SK-N-SH treated with all-trans-retinoic acid at 6 μM for 48 hours (cell line): ENCODE results near the gene TWF2.

ENCODE experiments used
- ATAC-seq: fragments of 200-7000 bp; cut with Tn5 transposase; 3 replicates; pipeline ENCODE4 v1.9.1; 2020; ENCODE audit warnings: mild to moderate bottlenecking, moderate library complexity
- ARNTL ChIP-seq: fragments of 450-650 bp; formaldehyde crosslinking; IDR thresholded peaks from 2 replicates; pipeline ENCODE4 v1.5.0; 2020; ENCODE audit warnings: low read depth, mild to moderate bottlenecking, moderate library complexity, borderline replicate concordance
- BACH2 ChIP-seq: fragments of 250-450 bp; sonication (Bioruptor Pico); IDR thresholded peaks from 2 replicates; pipeline ENCODE4 v1.9.0; 2021; ENCODE audit warnings: mild to moderate bottlenecking, borderline replicate concordance
- CREB5 ChIP-seq: fragments of 250-450 bp; sonication (Bioruptor Pico); IDR thresholded peaks from 2 replicates; pipeline ENCODE4 v1.5.1; 2020; ENCODE audit warnings: low read depth, mild to moderate bottlenecking, moderate library complexity
- CSDC2 ChIP-seq: fragments of 250-450 bp; sonication (Bioruptor Pico); IDR thresholded peaks from 2 replicates; pipeline ENCODE4 v1.5.0; 2020; ENCODE audit warnings: mild to moderate bottlenecking, moderate library complexity
- CSRNP3 ChIP-seq: fragments of 250-450 bp; sonication (Bioruptor Pico); IDR thresholded peaks from 2 replicates; pipeline ENCODE4 v1.5.1; 2021; ENCODE audit warnings: mild to moderate bottlenecking, moderate library complexity
- ESRRG ChIP-seq: fragments of 250-450 bp; sonication (Bioruptor Pico); IDR thresholded peaks from 2 replicates; pipeline ENCODE4 v1.6.1; 2021; ENCODE audit warnings: mild to moderate bottlenecking
- GLIS3 ChIP-seq: fragments of 250-450 bp; sonication (Bioruptor Pico); IDR thresholded peaks from 2 replicates; pipeline ENCODE4 v1.5.0; 2020; ENCODE audit warnings: mild to moderate bottlenecking, moderate library complexity
- ISL1 ChIP-seq: fragments of 250-450 bp; sonication (Bioruptor Pico); IDR thresholded peaks from 2 replicates; pipeline ENCODE4 v2.1.2; 2022; ENCODE audit warnings: mild to moderate bottlenecking, moderate library complexity
- OSR1 ChIP-seq: fragments of 250-450 bp; sonication (Bioruptor Pico); IDR thresholded peaks from 2 replicates; pipeline ENCODE4 v1.8.0; 2022; ENCODE audit warnings: moderate library complexity, mild to moderate bottlenecking, inconsistent platforms
- PATZ1 ChIP-seq: fragments of 250-450 bp; sonication (Bioruptor Pico); IDR thresholded peaks from 2 replicates; pipeline ENCODE4 v1.8.0; 2020; ENCODE audit warnings: mild to moderate bottlenecking, moderate library complexity, borderline replicate concordance
- POU6F1 ChIP-seq: fragments of 250-450 bp; sonication (Bioruptor Pico); IDR thresholded peaks from 2 replicates; pipeline ENCODE4 v1.8.0; 2021; ENCODE audit warnings: low read depth, mild to moderate bottlenecking, moderate library complexity, borderline replicate concordance
- PPARA ChIP-seq: fragments of 250-450 bp; sonication (Bioruptor Pico); IDR thresholded peaks from 2 replicates; pipeline ENCODE4 v1.5.0; 2020; ENCODE audit warnings: mild to moderate bottlenecking, borderline replicate concordance
- RARB ChIP-seq: fragments of 250-450 bp; sonication (Bioruptor Pico); IDR thresholded peaks from 2 replicates; pipeline ENCODE4 v1.8.0; 2021; ENCODE audit warnings: mild to moderate bottlenecking, moderate library complexity
- SNAI2 ChIP-seq: fragments of 250-450 bp; sonication (Bioruptor Pico); IDR thresholded peaks from 2 replicates; pipeline ENCODE4 v1.5.0; 2020; ENCODE audit warnings: mild to moderate bottlenecking, moderate library complexity
- TCF4 ChIP-seq: fragments of 250-450 bp; sonication (Bioruptor Pico); IDR thresholded peaks from 2 replicates; pipeline ENCODE4 v1.8.0; 2021; ENCODE audit warnings: mild to moderate bottlenecking, moderate library complexity, borderline replicate concordance
- TOX ChIP-seq: fragments of 250-450 bp; sonication (Bioruptor Pico); IDR thresholded peaks from 2 replicates; pipeline ENCODE4 v1.8.0; 2021; ENCODE audit warnings: mild to moderate bottlenecking, moderate library complexity, borderline replicate concordance
- TSHZ2 ChIP-seq: fragments of 250-450 bp; sonication (Bioruptor Pico); IDR thresholded peaks from 2 replicates; pipeline ENCODE4 v1.5.0; 2020; ENCODE audit warnings: mild to moderate bottlenecking, moderate library complexity
- ZC3H10 ChIP-seq: fragments of 250-450 bp; sonication (Bioruptor Pico); IDR thresholded peaks from 2 replicates; pipeline ENCODE4 v1.5.1; 2021; ENCODE audit warnings: mild to moderate bottlenecking, moderate library complexity
- ZFP3 ChIP-seq: fragments of 250-450 bp; sonication (Bioruptor Pico); IDR thresholded peaks from 2 replicates; pipeline ENCODE4 v1.5.0; 2020; ENCODE audit warnings: mild to moderate bottlenecking, moderate library complexity
- ZFP30 ChIP-seq: fragments of 450-650 bp; formaldehyde crosslinking; IDR thresholded peaks from 2 replicates; pipeline ENCODE4 v1.5.0; 2022; ENCODE audit warnings: mild to moderate bottlenecking, moderate library complexity
- ZNF565 ChIP-seq: fragments of 450-650 bp; formaldehyde crosslinking; conservative IDR thresholded peaks from 2 replicates; pipeline ENCODE4 v1.5.0; 2020; ENCODE audit warnings: low read depth, mild to moderate bottlenecking, moderate library complexity
- ZNF70 ChIP-seq: fragments of 450-650 bp; formaldehyde crosslinking; IDR thresholded peaks from 2 replicates; pipeline ENCODE4 v1.5.0; 2020; ENCODE audit warnings: mild to moderate bottlenecking, moderate library complexity
- ZNF8 ChIP-seq: fragments of 450-650 bp; formaldehyde crosslinking; IDR thresholded peaks from 2 replicates; pipeline ENCODE4 v1.5.0; 2020; ENCODE audit warnings: mild to moderate bottlenecking, moderate library complexity

The TWF2 gene

GRCh38 chr3:52228751-52229291, 10.1 kb downstream of the TWF2 start (continued):
- TF ChIP-seq PATZ1 (no peak), CSDC2 (no peak)

- TF ChIP-seq OSR1 (CRISPR knock-in tag) (no peak), ZNF565 (no peak), ZNF8 (CRISPR knock-in tag) (no peak), ARNTL (CRISPR knock-in tag) (no peak), GLIS3 (CRISPR knock-in tag) (no peak), ESRRG (CRISPR knock-in tag) (no peak), ISL1 (CRISPR knock-in tag) (no peak), RARB (CRISPR knock-in tag) (no peak)
- TF ChIP-seq, all 23 proteins: peak for 0
- no peak for ATAC-seq
Observed at GRCh38 chr3:52228266-52228665, 10.7 kb downstream of the TWF2 start.

GRCh38 chr3:52227766-52228165, 11.2 kb downstream of the TWF2 start:
- no peak for TF ChIP-seq RARB (CRISPR knock-in tag)
- no peak for TF ChIP-seq CSDC2
- no peak for TF ChIP-seq ISL1 (CRISPR knock-in tag)
- TF ChIP-seq ZNF70 (CRISPR knock-in tag), result no peak
- no peak for TF ChIP-seq PPARA
- no peak for TF ChIP-seq ZFP30
- TF ChIP-seq OSR1 (CRISPR knock-in tag), result no peak
- no peak for TF ChIP-seq ZNF565
- no peak for TF ChIP-seq ESRRG (CRISPR knock-in tag)
- TF ChIP-seq TSHZ2 (CRISPR knock-in tag), result no peak
- TF ChIP-seq ARNTL (CRISPR knock-in tag), result no peak
- no peak for TF ChIP-seq TCF4 (CRISPR knock-in tag)
- no peak for TF ChIP-seq CSRNP3 (CRISPR knock-in tag)
- TF ChIP-seq SNAI2 (CRISPR knock-in tag), result no peak
- no peak for TF ChIP-seq ZNF8 (CRISPR knock-in tag)
- no peak for TF ChIP-seq CREB5 (CRISPR knock-in tag)
- TF ChIP-seq GLIS3 (CRISPR knock-in tag), result no peak
- TF ChIP-seq BACH2, result no peak
- no peak for TF ChIP-seq TOX (CRISPR knock-in tag)
- TF ChIP-seq ZFP3 (CRISPR knock-in tag), result no peak
- ATAC-seq, result no peak

GRCh38 chr3:52227117-52227516, 11.8 kb downstream of the TWF2 start:
- no peak for ATAC-seq
- TF ChIP-seq PPARA, result no peak
- TF ChIP-seq TCF4 (CRISPR knock-in tag), result no peak
- no peak for TF ChIP-seq TOX (CRISPR knock-in tag)
- no peak for TF ChIP-seq POU6F1 (CRISPR knock-in tag)
- no peak for TF ChIP-seq ARNTL (CRISPR knock-in tag)
- TF ChIP-seq CSDC2, result no peak
- TF ChIP-seq ESRRG (CRISPR knock-in tag), result no peak
- no peak for TF ChIP-seq ZC3H10 (CRISPR knock-in tag)
- TF ChIP-seq PATZ1, result no peak
- no peak for TF ChIP-seq SNAI2 (CRISPR knock-in tag)
- no peak for TF ChIP-seq BACH2
- no peak for TF ChIP-seq CSRNP3 (CRISPR knock-in tag)
- TF ChIP-seq ISL1 (CRISPR knock-in tag), result no peak
- TF ChIP-seq ZFP30, result no peak
- TF ChIP-seq GLIS3 (CRISPR knock-in tag), result no peak
- no peak for TF ChIP-seq ZNF70 (CRISPR knock-in tag)
